ENCODE measurements around the gene MPPED1.

DNA sequence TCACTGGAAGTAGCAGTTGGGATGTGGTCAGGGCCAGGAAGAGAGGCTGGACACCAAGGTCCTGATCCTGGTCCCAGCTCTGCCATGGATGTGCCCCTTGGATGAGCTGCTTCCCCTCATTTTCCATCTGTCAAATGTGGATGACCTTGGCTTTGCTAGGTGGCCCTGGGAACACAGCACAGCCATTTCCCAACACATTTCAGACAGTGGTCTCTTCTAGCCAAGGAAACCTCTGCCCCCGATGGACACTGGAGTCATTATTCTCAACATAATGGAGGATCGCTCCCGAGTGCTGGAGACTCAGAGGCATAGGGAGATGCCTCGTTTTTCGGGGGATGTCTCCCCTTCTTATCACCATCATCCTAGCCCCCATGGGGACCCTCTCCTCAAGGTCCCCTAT lies 13.6 kb upstream of the MPPED1 start:
- TF ChIP-seq CTCF (IDR thresholded peaks at IDR 0.05; ENCODE audit: insufficient read depth, low read depth, low read length) (no peak), EZH2 (IDR thresholded peaks at IDR 0.05; ENCODE audit: insufficient read depth, low read length) (no peak)

Data from astrocyte (in vitro differentiated cells and primary cell).